ENCODE measurements around the gene SPDYE6. TPM values are rescaled to one million over a fixed set of nuclear protein-coding genes. Genes with fewer than 3 reads are reported as not detected.

The SPDYE6 gene
- total RNA-seq, 4 donors from 2014 or later: not detected

DNA sequence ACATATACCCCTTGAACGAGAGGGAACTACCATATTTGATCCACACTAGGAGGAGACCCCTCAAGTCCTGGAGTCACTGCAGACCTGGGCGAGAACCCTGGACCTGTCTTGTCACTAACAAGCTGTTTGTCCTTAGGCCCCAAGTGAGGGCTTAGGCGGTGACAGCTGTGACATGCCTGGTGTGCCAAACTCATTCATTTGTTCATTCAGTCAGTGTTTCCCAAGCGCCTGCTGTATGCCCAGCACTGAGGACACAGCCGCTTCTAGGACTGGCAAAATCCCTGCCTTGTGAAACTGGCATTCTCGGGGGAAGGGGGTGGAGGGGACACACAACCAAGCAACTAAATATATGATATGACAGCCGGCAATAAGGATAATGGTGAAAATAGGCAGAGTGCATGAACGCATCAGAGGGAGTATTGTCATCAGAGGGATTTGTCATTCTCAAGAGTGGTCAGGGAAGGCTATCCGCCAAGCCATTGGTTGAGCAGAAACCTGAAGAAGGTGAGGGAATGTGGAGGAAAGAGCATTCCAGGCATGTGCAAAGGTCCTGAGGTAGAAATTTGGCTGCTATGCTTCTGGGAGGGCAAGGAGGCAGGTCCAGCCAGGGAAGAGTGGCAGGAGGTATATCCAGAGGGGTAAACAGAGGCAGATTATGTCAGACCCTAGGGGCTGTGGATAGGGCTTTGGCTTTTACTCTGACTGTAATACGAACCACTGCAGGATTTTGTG lies 58.6 kb downstream of the SPDYE6 start:
- ATAC-seq (ENCODE audit: low FRiP score) (no peak), DNase-seq (ENCODE audit: low spot score) (no peak)
- TF ChIP-seq, protein P1, sequence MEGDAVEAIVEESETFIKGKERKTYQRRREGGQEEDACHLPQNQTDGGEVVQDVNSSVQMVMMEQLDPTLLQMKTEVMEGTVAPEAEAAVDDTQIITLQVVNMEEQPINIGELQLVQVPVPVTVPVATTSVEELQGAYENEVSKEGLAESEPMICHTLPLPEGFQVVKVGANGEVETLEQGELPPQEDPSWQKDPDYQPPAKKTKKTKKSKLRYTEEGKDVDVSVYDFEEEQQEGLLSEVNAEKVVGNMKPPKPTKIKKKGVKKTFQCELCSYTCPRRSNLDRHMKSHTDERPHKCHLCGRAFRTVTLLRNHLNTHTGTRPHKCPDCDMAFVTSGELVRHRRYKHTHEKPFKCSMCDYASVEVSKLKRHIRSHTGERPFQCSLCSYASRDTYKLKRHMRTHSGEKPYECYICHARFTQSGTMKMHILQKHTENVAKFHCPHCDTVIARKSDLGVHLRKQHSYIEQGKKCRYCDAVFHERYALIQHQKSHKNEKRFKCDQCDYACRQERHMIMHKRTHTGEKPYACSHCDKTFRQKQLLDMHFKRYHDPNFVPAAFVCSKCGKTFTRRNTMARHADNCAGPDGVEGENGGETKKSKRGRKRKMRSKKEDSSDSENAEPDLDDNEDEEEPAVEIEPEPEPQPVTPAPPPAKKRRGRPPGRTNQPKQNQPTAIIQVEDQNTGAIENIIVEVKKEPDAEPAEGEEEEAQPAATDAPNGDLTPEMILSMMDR (IDR thresholded peaks at IDR 0.05): no peak

DNA sequence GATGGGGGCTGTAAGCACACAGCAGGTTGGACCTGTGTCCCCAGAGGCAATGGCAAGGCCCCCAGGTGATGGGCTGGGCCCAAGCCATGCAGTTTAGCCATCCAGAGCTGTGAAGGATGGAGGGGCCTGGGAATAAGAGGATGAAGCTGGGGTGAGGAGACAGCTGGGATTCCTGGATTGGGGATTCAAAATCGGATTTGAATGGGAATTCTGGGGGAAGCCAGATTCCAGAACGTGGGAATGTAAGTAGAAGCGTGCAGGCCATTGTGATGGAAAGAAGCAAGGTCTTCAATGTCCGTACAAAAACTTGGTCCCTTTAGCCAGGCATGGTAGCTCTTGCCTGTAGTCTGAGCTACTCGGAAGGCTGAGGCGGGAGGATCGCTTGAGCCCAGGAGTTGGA lies 59.7 kb downstream of the SPDYE6 start:
- no peak for DNase-seq (ENCODE audit: low spot score)
- ATAC-seq (ENCODE audit: low FRiP score): no peak
- TF ChIP-seq, protein P1 (IDR thresholded peaks at IDR 0.05): no peak

GRCh38 chr7:102296179-102296438 lies 60.1 kb downstream of the SPDYE6 start:
- no peak for DNase-seq (ENCODE audit: low spot score)
- ATAC-seq (ENCODE audit: low FRiP score): no peak

More at GRCh38 chr7:102296179-102296438, 60.1 kb downstream of the SPDYE6 start:
- TF ChIP-seq, protein P1 (IDR thresholded peaks at IDR 0.05): no peak

Small RNA genes within 50 kb of the gene (small RNA-seq; reads per million reads assigned to genes)
- not detected for gene AC091390.4
- not detected for gene MIR548O
- not detected for gene RF00019

Other genes with a start within 250 kb of the SPDYE6 start
- gene SH2B2, start 69.6 kb downstream of the SPDYE6 start, total RNA-seq: 10 to 100 TPM in 1 of 4 donors, 1 to 10 TPM in 3; 2.8 to 21.3 (median 6.3) TPM
- 10 to 100 TPM; 15.6 to 29.9 (median 20.2) TPM for gene PRKRIP1, start 39.9 kb upstream of the SPDYE6 start, total RNA-seq
- 10 to 100 TPM; 11.4 to 31.6 (median 26.6) TPM for gene ORAI2, start 77.1 kb upstream of the SPDYE6 start, total RNA-seq
- gene ALKBH4, start 108.4 kb upstream of the SPDYE6 start, total RNA-seq: 10 to 100 TPM in 2 of 4 donors, 1 to 10 TPM in 2; 7.9 to 12.6 (median 9.7) TPM
- 10 to 100 TPM in 3 of 4 donors, 1 to 10 TPM in 1; 9.8 to 19.3 (median 11.4) TPM for gene LRWD1, start 108.5 kb upstream of the SPDYE6 start, total RNA-seq
- 10 to 100 TPM; 15.4 to 26.6 (median 18.3) TPM for gene POLR2J, start 122.5 kb upstream of the SPDYE6 start, total RNA-seq
- gene RASA4B, start 161.3 kb upstream of the SPDYE6 start, total RNA-seq: 1 to 10 TPM; 5.0 to 9.1 (median 6.7) TPM
- gene UPK3BL2, start 187.3 kb upstream of the SPDYE6 start, total RNA-seq: 10 to 100 TPM in 1 of 4 donors, 1 to 10 TPM in 3; 1.6 to 11.7 (median 5.6) TPM
- gene SPDYE2, start 194.8 kb upstream of the SPDYE6 start, total RNA-seq: not detected
- gene POLR2J3, start 216.1 kb upstream of the SPDYE6 start, total RNA-seq: 10 to 100 TPM; 20.5 to 30.7 (median 25.6) TPM